ENCODE data around the gene EPM2A.
"Not testable (repeated sequence)": the region's sequence is repeated elsewhere in the genome, so short reads cannot be mapped to it uniquely, and the experiment has no call there.

DNA sequence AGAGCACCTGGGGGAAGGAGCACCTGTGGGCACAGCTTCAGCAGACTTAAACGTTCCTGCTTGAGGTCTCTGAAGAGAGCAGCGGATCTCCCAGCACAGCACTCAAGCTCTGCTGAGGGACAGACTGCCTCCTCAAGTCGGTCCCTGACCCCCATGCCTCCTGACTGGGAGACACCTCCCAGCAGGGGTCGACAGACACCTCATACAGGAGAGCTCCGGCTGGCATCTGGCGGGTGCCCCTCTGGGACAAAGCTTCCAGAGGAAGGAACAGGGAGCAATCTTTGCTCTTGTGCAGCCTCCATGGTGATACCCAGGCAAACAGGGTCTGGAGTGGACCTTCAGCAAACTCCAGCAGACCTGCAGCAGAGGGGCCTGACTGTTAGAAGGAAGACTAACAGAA, 7.2 kb upstream of the EPM2A start:
- not testable (repeated sequence) for TF ChIP-seq POLR2A (IDR thresholded peaks at IDR 0.05)
- TF ChIP-seq, protein P1, sequence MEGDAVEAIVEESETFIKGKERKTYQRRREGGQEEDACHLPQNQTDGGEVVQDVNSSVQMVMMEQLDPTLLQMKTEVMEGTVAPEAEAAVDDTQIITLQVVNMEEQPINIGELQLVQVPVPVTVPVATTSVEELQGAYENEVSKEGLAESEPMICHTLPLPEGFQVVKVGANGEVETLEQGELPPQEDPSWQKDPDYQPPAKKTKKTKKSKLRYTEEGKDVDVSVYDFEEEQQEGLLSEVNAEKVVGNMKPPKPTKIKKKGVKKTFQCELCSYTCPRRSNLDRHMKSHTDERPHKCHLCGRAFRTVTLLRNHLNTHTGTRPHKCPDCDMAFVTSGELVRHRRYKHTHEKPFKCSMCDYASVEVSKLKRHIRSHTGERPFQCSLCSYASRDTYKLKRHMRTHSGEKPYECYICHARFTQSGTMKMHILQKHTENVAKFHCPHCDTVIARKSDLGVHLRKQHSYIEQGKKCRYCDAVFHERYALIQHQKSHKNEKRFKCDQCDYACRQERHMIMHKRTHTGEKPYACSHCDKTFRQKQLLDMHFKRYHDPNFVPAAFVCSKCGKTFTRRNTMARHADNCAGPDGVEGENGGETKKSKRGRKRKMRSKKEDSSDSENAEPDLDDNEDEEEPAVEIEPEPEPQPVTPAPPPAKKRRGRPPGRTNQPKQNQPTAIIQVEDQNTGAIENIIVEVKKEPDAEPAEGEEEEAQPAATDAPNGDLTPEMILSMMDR (IDR thresholded peaks at IDR 0.05): not testable (repeated sequence)
